Measurements from ENCODE around the gene AFF3.

GRCh38 chr2:100146657-100146960 lies 4.2 kb upstream of the AFF3 start:
- TF ChIP-seq CTCF (optimal IDR thresholded peaks at IDR 0.05 in 1 of 3, IDR thresholded peaks at IDR 0.05 in 1 of 3, conservative IDR thresholded peaks at IDR 0.05 in 1 of 3; ENCODE audit: extremely low read depth in 1 of 3, insufficient read depth in 2 of 3, low read length in 3 of 3) (no peak), EZH2 (IDR thresholded peaks at IDR 0.05; ENCODE audit: low read length) (no peak)

Data from keratinocyte (primary cell).